ENCODE results near the gene RSPH6A. TPM values are rescaled to one million over a fixed set of nuclear protein-coding genes. Genes with fewer than 3 reads are reported as not detected.

Gene RSPH6A
- total and polyA plus RNA-seq, 2 of the 4 experiments (the other 2 are of a cell fraction) = under 0.01 to 0.09 TPM

- Histone ChIP-seq H3K79me1 (ENCODE audit: low read depth in 1 of 2, low read length in 2 of 2) (peaks cover 16 to 45% of the 10 kb centered on the region in 2 experiments), H2BK5ac (ENCODE audit: low read depth, low read length, poor library complexity, severe bottlenecking) (no peak overlapping the region), H3K9me3 (ENCODE audit: control insufficient read depth, insufficient read depth, low read length) (no peaks in the 10 kb centered on the region), H3K4me1 (ENCODE audit: control insufficient read depth, insufficient read depth, low read length) (no peaks in the 10 kb centered on the region), H2AFZ (replicated peaks; ENCODE audit: low read length, poor library complexity) (no peak overlapping the region), H3K27ac (ENCODE audit: insufficient read depth, low read length) (no peak overlapping the region), H3K4me2 (ENCODE audit: low read depth, low read length) (no peak overlapping the region), H2AK5ac (ENCODE audit: low read depth, low read length) (no peak overlapping the region), H4K8ac (ENCODE audit: low read depth in 2 of 2, low read length in 2 of 2) (no peak overlapping the region), H3K36me3 (ENCODE audit: control insufficient read depth, insufficient read depth, low read length) (peaks cover 62% of the 10 kb centered on the region), H3K9me1 (ENCODE audit: insufficient read depth, low read length) (peaks cover 16% of the 10 kb centered on the region), H2BK15ac (ENCODE audit: low read depth, low read length) (no peak overlapping the region), H3K23ac (ENCODE audit: low read depth, low read length) (no peak overlapping the region), H3K4me3 (ENCODE audit: insufficient read depth, low read depth, low read length) (no peak overlapping the region), H2AK9ac (replicated peaks; ENCODE audit: low read depth, low read length, poor library complexity) (no peak overlapping the region), H4K5ac (ENCODE audit: low read depth, low read length) (no peak overlapping the region), H3K4ac (ENCODE audit: low read depth, low read length) (no peak overlapping the region), H3K18ac (ENCODE audit: low read depth, low read length) (no peak overlapping the region), H3K9ac (ENCODE audit: low read depth, low read length) (no peak overlapping the region), H4K20me1 (ENCODE audit: insufficient read depth, low read length) (peaks cover 8% of the 10 kb centered on the region), H3K56ac (ENCODE audit: extremely low read depth, insufficient read depth, low read length) (no peak overlapping the region), H4K91ac (ENCODE audit: insufficient read depth, low read depth, low read length) (no peak overlapping the region), H2BK120ac (ENCODE audit: low read depth, low read length) (no peak overlapping the region), H3K27me3 (ENCODE audit: control insufficient read depth, insufficient read depth, low read length) (no peaks in the 10 kb centered on the region), H2BK20ac (ENCODE audit: low read depth, low read length) (no peak overlapping the region), H3K14ac (replicated peaks; ENCODE audit: low read depth, low read length) (no peak overlapping the region)
- dilution Hi-C loops (cut with HindIII; ENCODE audit: low sequenced_read_pairs, unreplicated experiment) = no loop called here
- no peak for TF ChIP-seq RCOR1 (IDR thresholded peaks at IDR 0.05; ENCODE audit: insufficient replicate concordance, low read length)
- TF ChIP-seq CEBPB (IDR thresholded peaks at IDR 0.05; ENCODE audit: low read depth, low read length) = no peak
- no peak for TF ChIP-seq BHLHE40 (IDR thresholded peaks at IDR 0.05; ENCODE audit: low read depth, low read length)
- no peak for TF ChIP-seq NFE2L2 (IDR thresholded peaks at IDR 0.05; ENCODE audit: low read depth, low read length)
- no peak for TF ChIP-seq MAFK (IDR thresholded peaks at IDR 0.05; ENCODE audit: low read depth, low read length)
- no peak for TF ChIP-seq MAZ (IDR thresholded peaks at IDR 0.05; ENCODE audit: borderline replicate concordance, low read depth, low read length)
- no peak for TF ChIP-seq ELK1 (IDR thresholded peaks at IDR 0.05; ENCODE audit: borderline replicate concordance, low read depth, low read length)
- no peak for TF ChIP-seq RAD21 (IDR thresholded peaks at IDR 0.05; ENCODE audit: low read length)
- TF ChIP-seq SMC3 (IDR thresholded peaks at IDR 0.05; ENCODE audit: low read depth, low read length) = no peak
- no peak for TF ChIP-seq USF2 (IDR thresholded peaks at IDR 0.05; ENCODE audit: low read depth, low read length)
- TF ChIP-seq MXI1 (IDR thresholded peaks at IDR 0.05; ENCODE audit: borderline replicate concordance, low read depth, low read length) = no peak
- no peak for TF ChIP-seq CHD1 (IDR thresholded peaks at IDR 0.05; ENCODE audit: low read depth, low read length)
- TF ChIP-seq FOS (IDR thresholded peaks at IDR 0.05; ENCODE audit: low read depth, low read length) = no peak
- no peak for TF ChIP-seq CTCF (conservative IDR thresholded peaks at IDR 0.05; ENCODE audit: low read depth, low read length)
- TF ChIP-seq RFX5 (IDR thresholded peaks at IDR 0.05; ENCODE audit: low read depth, low read length) = no peak
- intact Hi-C loops (cut with micrococcal nuclease) = no loop called here
- POLR2A ChIA-PET (ENCODE audit: unreplicated experiment) = interaction anchor here (0.6 kb wide), 1 partner anchor 55 kb away, joined by 3 read pairs; the partner anchor contains the start of gene DMWD
- CTCF ChIA-PET = no interaction called here
- DNase-seq (no peak), ATAC-seq (ENCODE audit: low read depth) (no peak)
- in situ Hi-C loops (cut with MboI; ENCODE audit: low sequenced_read_pairs) = no loop called here
- no TSS peak for BruUV-seq (replicated peaks)
- WGBS, 2 experiments (ENCODE audit: extremely low coverage in 2 of 2, insufficient read length in 1 of 2) = 96% methylated on average over 8 of the region's 13 CpGs; no CpG with 5 or more reads in 1 of the 2 experiments
Observed at GRCh38 chr19:45847663-45848062, 32.6 kb upstream of the RSPH6A start.

Measured in IMR-90 (cell line).